ENCODE data around the gene MZB1.

The MZB1 gene

GRCh38 chr5:139399501-139400121 lies 9.9 kb upstream of the MZB1 start:
- ChIA-PET POLR2A (interaction anchor here (0.7 kb wide), 1 partner anchor 642 kb away, joined by 6 read pairs; no protein-coding TSS in a partner anchor), CTCF (interaction anchor here (1.3 to 1.4 kb wide), 2 partner anchors 10 to 39 kb away, joined by 3 to 4 read pairs; partner anchors contain the start of genes DNAJC18 and MZB1)
- TF ChIP-seq CTCF (IDR thresholded peaks at IDR 0.05; ENCODE audit: control extremely low read depth, extremely low read depth, low read depth, missing control alignments): no peak
- DNase-seq (ENCODE audit: extremely low spot score): peak; percentile 74

- no peak for TF ChIP-seq CTCF (IDR thresholded peaks at IDR 0.05; ENCODE audit: control extremely low read depth, extremely low read depth, low read depth, missing control alignments)
- DNase-seq (ENCODE audit: extremely low spot score): no peak
- CTCF ChIA-PET: no interaction called here
- POLR2A ChIA-PET: no interaction called here
Observed at GRCh38 chr5:139397921-139398320, 8.2 kb upstream of the MZB1 start.

- TF ChIP-seq CTCF (IDR thresholded peaks at IDR 0.05; ENCODE audit: control extremely low read depth, extremely low read depth, low read depth, missing control alignments): no peak
- POLR2A ChIA-PET: interaction anchor here (1.0 kb wide), 1 partner anchor 9 kb away, joined by 3 read pairs; no protein-coding TSS in a partner anchor
- CTCF ChIA-PET: interaction anchor here (1.1 to 2.2 kb wide), 4 partner anchors 10 to 146 kb away, joined by 4 to 11 read pairs (median 6); no protein-coding TSS in a partner anchor
- no peak for DNase-seq (ENCODE audit: extremely low spot score)
Observed at GRCh38 chr5:139396691-139397090, 7.0 kb upstream of the MZB1 start.

DNA sequence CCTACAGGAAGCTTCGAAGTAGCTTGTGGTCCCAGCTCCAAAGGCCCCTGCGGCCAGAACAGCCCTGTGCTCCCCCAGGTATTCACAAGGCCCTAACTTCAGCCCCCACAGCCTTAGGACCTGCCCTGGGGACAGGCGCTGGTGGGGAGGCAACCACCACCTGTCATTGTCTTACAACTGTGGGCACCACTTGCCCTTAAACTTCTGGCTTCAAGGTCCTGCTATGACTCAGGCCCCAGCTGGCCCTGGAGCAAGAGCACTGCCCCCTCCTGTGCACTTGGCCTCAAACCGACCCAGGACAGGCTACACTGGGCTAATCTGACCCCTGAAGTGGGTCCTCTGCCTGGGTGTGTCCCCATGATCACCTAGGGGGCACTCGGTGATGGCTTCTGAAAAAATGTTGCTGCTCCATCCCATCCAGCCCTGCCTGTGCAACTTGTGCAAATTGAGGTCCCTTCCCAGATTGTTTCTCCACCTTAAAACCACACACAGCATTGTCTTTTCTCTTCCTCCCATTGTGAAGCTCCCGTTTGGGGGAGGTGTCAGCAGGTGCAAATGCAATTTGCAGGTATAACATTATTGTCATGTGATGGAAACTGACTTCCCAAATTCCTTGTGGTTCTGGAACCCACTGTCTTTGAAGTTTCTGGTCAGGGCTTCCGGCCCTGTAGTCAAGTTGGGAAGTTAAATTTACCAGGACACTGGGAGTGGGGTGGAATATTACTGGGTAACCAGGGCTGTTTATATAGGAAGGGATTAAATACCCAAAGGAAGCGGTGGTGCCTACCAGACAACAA lies 6.3 kb upstream of the MZB1 start:
- CTCF ChIA-PET: interaction anchor here (0.9 to 2.5 kb wide), 10 partner anchors 8 to 145 kb away, joined by 3 to 11 read pairs (median 4); partner anchors contain the start of gene SPATA24
- POLR2A ChIA-PET: interaction anchor here (0.6 to 1.0 kb wide), 2 partner anchors 8 to 62 kb away, joined by 3 to 5 read pairs; no protein-coding TSS in a partner anchor
- DNase-seq (ENCODE audit: extremely low spot score): peak; percentile 29
- no peak for TF ChIP-seq CTCF (IDR thresholded peaks at IDR 0.05; ENCODE audit: control extremely low read depth, extremely low read depth, low read depth, missing control alignments)

- ChIA-PET CTCF (interaction anchor here (0.9 to 3.3 kb wide), 10 partner anchors 9 to 144 kb away, joined by 3 to 11 read pairs (median 6); partner anchors contain the start of gene SPATA24), POLR2A (interaction anchor here (1.2 kb wide), 1 partner anchor 53 kb away, joined by 3 read pairs; the partner anchor contains the start of gene PAIP2)
- no peak for TF ChIP-seq CTCF (IDR thresholded peaks at IDR 0.05; ENCODE audit: control extremely low read depth, extremely low read depth, low read depth, missing control alignments)
- DNase-seq (ENCODE audit: extremely low spot score): no peak
Observed at GRCh38 chr5:139394654-139395566, 5.2 kb upstream of the MZB1 start, which contains the start of gene PROB1. Gene PROB1, minus strand, starts transcription at chr5:139395104. Its CDS starts 23 bp downstream, at chr5:139395081.
